ENCODE data around the gene ACIN1.

Gene ACIN1

GRCh38 chr14:23053426-23053825, 41.5 kb downstream of the ACIN1 start:
- no peak overlapping the region for H3K27ac Mint-ChIP-seq
- H3K27me3 Mint-ChIP-seq, result no peaks in the 10 kb centered on the region
- H3K4me3 Mint-ChIP-seq, result no peak overlapping the region
- H3K4me1 Mint-ChIP-seq, result peaks cover 18% of the 10 kb centered on the region
- peaks cover 2% of the 10 kb centered on the region for H3K36me3 Mint-ChIP-seq
- no peaks in the 10 kb centered on the region for H3K9me3 Mint-ChIP-seq

DNA sequence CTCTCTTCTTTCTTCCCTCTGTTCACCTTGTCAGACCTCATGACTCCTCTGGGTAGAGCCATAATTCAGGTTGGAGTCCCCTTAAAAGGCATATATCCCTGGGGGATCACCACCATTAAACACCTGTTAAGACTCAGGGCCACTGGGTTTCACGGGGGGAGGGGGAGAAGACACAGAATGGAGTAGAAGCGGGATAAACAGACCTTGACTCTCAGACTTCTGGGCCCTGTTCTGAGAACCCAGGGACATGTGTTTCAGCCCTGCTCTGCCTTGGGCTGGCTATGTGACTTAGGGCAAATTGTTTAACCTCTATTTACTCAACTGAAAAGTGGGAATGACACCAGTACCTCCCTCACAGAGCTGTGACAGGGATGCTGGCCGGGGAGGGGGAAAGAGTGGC, 42.3 kb downstream of the ACIN1 start:
- Mint-ChIP-seq H3K27ac (no peak overlapping the region), H3K36me3 (no peaks in the 10 kb centered on the region)

DNA sequence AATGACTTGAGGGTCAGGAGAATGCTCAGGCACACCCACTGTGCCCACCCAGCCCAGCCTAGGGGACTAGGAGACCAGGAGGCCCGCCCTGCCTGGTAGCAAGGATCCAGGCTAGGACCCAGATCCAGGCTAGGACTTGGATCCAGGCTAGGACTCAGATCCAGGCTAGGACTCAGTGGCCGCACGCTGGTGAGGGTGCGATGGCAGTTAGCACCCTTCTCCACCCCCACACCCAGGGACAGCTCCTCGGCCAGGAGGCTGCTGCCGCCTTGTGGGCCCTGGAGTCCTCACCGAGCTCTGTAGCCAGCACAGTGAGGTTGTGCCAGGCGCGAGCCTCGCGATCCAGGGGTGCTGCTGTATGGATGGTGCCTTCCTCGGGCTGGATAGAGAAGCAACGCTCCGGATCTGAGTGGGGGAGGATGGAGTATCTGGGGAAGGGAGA, 42.7 kb downstream of the ACIN1 start:
- H3K4me1 Mint-ChIP-seq, result peaks cover 13% of the 10 kb centered on the region
- H3K27ac Mint-ChIP-seq, result no peak overlapping the region

More for the DNA sequence above, 42.3 kb downstream of the ACIN1 start:
- Mint-ChIP-seq H3K4me3 (no peak overlapping the region), H3K9me3 (no peaks in the 10 kb centered on the region), H3K4me1 (peaks cover 13% of the 10 kb centered on the region), H3K27me3 (no peaks in the 10 kb centered on the region)

DNA sequence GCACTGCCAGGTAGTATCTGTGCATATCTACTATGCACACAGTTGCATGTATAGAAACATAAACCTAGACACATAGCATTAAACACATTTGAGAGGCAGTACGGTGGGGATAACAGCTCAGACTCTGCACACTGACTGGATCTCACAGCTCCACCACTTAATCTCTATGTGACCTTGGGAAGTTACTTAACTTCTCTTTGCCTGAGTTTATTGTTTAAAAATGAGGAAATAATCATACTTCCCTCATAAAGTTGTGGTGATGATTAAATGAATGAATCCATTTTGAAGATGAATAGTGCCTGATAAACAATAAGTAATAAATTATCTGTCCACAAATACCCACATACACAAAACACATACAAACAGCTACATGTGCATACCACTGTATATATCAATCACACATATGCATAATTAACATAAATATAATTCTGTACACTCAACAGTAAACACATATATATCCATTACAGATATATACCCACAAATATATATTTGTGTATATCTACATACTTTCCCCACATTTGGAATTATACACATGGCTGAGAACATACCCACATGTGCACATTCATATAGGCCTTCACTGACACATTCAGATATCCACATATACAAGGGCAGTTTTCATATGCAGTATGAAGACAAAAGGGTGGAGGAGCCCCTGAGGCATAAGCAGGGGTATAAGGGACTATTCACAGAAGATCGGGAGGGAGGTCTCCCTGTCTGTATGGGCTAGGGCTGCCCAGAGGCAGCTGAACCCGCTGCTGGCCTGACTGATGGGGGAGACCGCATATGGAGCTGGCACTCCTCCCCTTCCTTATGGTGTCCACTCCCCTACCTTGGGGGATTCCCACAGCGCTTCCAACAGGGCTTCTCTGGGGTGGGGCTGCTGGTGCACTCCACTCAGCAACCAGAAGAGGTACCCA, 43.5 kb downstream of the ACIN1 start:
- Mint-ChIP-seq H3K36me3 (peaks cover 2% of the 10 kb centered on the region), H3K9me3 (no peaks in the 10 kb centered on the region), H3K4me3 (no peak overlapping the region), H3K27ac (no peak overlapping the region), H3K27me3 (peaks cover 2% of the 10 kb centered on the region), H3K4me1 (peaks cover 6% of the 10 kb centered on the region)

More for the DNA sequence above, 42.7 kb downstream of the ACIN1 start:
- H3K9me3 Mint-ChIP-seq, result no peaks in the 10 kb centered on the region
- H3K27me3 Mint-ChIP-seq, result peaks cover 2% of the 10 kb centered on the region
- no peak overlapping the region for H3K4me3 Mint-ChIP-seq
- H3K36me3 Mint-ChIP-seq, result peaks cover 2% of the 10 kb centered on the region

DNA sequence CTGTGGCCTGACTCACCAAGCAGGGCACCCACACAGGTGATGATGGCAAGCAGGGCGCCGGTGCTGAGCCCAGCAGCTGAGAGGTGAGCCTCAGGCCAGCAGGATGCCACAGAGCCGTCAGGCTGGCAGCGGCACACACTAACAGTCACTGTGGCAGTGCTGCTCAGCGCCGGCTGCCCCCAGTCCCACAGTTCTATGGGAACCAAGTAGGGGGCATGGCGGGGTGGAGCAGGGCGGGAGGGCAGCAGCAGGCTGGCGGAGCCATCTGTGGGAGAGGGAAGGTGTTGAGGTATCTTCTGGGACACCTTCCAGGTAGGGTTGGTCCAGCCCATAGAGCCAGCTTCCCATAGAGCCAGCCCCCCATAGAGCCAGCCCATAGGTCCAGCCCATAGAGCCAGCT, 45.9 kb downstream of the ACIN1 start:
- Mint-ChIP-seq H3K4me1 (no peaks in the 10 kb centered on the region), H3K27ac (no peak overlapping the region), H3K36me3 (peaks cover 2% of the 10 kb centered on the region), H3K27me3 (peaks cover 2% of the 10 kb centered on the region), H3K9me3 (no peaks in the 10 kb centered on the region), H3K4me3 (no peak overlapping the region)

DNA sequence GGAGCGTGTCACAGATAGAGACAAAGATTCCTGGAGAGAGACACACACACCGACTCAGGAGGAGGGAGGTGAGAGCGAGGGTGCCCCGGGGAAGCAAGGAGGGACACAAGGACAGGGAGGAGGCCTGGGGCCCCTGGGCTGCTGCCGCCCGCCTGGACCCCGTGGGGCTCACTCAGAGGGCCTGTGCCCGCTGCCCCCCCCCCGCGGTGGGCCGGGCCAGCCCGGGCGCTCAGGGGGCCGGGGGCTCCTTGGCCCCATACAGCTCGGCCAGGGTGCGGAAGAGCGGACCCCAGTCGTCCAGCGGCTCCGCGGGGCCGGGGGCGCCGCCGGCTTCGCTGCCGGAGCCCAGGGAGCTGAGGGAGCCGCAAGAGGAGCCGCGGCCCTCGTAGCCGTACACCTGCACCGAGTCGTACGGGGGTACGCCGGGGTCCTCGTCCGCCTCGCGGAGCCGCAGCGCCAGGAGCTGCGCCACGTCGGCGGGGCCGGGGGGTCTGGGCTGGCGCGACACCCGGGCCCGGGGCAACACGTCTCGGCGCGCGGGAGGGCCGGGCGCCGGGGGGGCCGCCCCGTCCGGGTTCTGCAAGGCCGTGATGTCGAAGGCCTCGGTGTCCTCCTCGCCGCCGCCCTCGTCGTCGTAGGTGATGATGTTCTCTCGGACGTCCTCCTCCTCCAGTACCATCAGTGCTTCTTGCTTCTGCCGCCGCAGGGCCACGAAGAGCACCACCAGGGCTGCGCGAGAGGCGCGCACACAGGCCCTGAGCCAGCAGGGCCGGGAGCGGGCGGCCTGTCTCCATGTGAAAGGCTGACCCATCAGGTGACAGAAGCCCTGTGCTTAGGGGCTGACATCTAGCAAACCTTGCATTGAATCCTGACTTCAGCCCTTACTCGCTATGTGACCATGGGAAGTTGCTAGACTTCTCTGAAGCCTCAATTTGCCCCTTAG, 46.9 kb downstream of the ACIN1 start:
- no peaks in the 10 kb centered on the region for H3K4me1 Mint-ChIP-seq
- peaks cover 2% of the 10 kb centered on the region for H3K36me3 Mint-ChIP-seq
- H3K27ac Mint-ChIP-seq, result no peak overlapping the region
- H3K9me3 Mint-ChIP-seq, result no peaks in the 10 kb centered on the region
- H3K4me3 Mint-ChIP-seq, result no peak overlapping the region
- peaks cover 2% of the 10 kb centered on the region for H3K27me3 Mint-ChIP-seq

- Mint-ChIP-seq H3K4me3 (no peak overlapping the region), H3K4me1 (no peaks in the 10 kb centered on the region), H3K36me3 (peaks cover 2% of the 10 kb centered on the region), H3K27ac (peak overlapping the region; percentile 14), H3K9me3 (no peaks in the 10 kb centered on the region), H3K27me3 (peaks cover 2% of the 10 kb centered on the region)
These were observed 47.8 kb downstream of the ACIN1 start for GRCh38 chr14:23047034-23047634.

- Mint-ChIP-seq H3K27ac (no peak overlapping the region), H3K4me1 (no peaks in the 10 kb centered on the region)
These were observed 49.2 kb downstream of the ACIN1 start for GRCh38 chr14:23045419-23046357.

DNA sequence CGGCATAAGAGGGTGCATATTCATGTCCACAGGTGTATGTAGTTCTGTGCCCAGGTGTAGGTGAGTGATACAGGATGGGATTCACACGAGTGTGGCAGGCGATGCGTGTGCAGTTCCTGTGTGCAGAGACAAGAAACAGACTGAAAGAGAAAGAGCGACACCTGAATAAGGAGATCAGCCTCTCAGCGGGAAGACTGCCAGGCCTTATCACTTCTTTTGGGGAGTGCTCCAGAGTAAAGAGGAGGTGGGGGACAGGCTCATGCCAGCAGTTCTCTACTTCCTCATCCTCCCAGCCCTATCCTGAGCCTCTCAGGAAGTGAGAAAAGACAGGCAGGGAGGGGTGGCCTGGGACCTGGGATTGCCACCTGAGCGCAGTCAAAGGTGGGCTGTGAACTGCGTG, 50.1 kb downstream of the ACIN1 start:
- H3K27me3 Mint-ChIP-seq, result peaks cover 2% of the 10 kb centered on the region
- no peak overlapping the region for H3K27ac Mint-ChIP-seq
- H3K36me3 Mint-ChIP-seq, result peaks cover 2% of the 10 kb centered on the region
- H3K4me3 Mint-ChIP-seq, result no peak overlapping the region
- no peaks in the 10 kb centered on the region for H3K9me3 Mint-ChIP-seq
- H3K4me1 Mint-ChIP-seq, result no peaks in the 10 kb centered on the region

More at GRCh38 chr14:23045419-23046357, 49.2 kb downstream of the ACIN1 start:
- H3K36me3 Mint-ChIP-seq, result peaks cover 2% of the 10 kb centered on the region
- no peak overlapping the region for H3K4me3 Mint-ChIP-seq
- H3K9me3 Mint-ChIP-seq, result no peaks in the 10 kb centered on the region
- peaks cover 2% of the 10 kb centered on the region for H3K27me3 Mint-ChIP-seq

DNA sequence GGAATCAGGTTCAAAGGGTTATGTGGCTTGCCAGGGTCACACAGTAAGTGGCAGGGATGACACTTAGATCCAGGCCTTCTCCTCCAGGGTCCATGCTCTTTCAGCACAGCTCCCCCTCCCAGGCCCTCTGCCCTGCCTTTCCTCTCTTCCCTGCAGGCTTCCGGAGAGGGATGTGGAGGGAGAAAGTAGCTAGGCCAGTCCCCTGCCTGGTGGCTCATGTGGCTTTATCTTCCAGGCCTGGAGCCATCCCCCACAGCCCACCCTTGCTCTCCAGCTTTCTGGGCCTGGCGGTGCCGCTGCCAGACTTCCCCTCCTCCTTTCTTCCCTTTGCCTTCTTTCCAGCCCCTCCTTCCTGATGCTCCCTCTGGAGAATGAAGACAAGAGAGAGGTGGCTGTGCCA, 51.2 kb downstream of the ACIN1 start:
- peaks cover 2% of the 10 kb centered on the region for H3K36me3 Mint-ChIP-seq
- no peak overlapping the region for H3K27ac Mint-ChIP-seq
- H3K4me1 Mint-ChIP-seq, result no peaks in the 10 kb centered on the region
- H3K27me3 Mint-ChIP-seq, result peaks cover 2% of the 10 kb centered on the region
- H3K9me3 Mint-ChIP-seq, result no peaks in the 10 kb centered on the region
- no peak overlapping the region for H3K4me3 Mint-ChIP-seq

GRCh38 chr14:23043145-23043544, 51.8 kb downstream of the ACIN1 start:
- H3K9me3 Mint-ChIP-seq, result no peaks in the 10 kb centered on the region
- peaks cover 2% of the 10 kb centered on the region for H3K36me3 Mint-ChIP-seq
- H3K27me3 Mint-ChIP-seq, result peaks cover 2% of the 10 kb centered on the region
- H3K4me3 Mint-ChIP-seq, result no peak overlapping the region
- no peaks in the 10 kb centered on the region for H3K4me1 Mint-ChIP-seq
- no peak overlapping the region for H3K27ac Mint-ChIP-seq

DNA sequence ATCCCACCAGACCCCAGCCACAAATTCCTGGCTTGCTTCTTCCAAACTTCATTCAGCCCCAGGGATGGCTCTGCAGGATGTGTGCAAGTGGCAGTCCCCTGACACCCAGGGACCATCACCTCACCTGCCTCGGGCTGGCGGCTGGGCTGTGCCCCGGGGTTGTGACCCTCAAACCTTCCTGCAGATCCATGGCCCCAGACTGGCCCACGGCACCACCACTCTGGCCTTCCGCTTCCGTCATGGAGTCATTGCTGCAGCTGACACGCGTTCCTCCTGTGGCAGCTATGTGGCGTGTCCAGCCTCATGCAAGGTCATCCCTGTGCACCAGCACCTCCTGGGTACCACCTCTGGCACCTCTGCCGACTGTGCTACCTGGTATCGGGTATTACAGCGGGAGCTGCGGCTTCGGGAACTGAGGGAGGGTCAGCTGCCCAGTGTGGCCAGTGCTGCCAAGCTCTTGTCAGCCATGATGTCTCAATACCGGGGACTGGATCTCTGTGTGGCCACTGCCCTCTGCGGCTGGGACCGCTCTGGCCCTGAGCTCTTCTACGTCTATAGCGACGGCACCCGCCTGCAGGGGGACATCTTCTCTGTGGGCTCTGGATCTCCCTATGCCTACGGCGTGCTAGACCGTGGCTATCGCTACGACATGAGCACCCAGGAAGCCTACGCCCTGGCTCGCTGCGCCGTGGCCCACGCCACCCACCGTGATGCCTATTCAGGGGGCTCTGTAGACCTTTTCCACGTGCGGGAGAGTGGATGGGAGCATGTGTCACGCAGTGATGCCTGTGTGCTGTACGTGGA, 52.6 kb downstream of the ACIN1 start, which contains the start of gene PSMB11:
Gene PSMB11, plus strand, starts transcription at position 51 of the 804 bp plus-strand sequence. Its CDS starts 14 bp downstream, at position 65.
- no peaks in the 10 kb centered on the region for H3K36me3 Mint-ChIP-seq
- H3K4me1 Mint-ChIP-seq, result no peaks in the 10 kb centered on the region
- H3K4me3 Mint-ChIP-seq, result no peak within 1 kb of the TSS
- peak within 1 kb of the TSS; percentile 62 for H3K27ac Mint-ChIP-seq
- no peaks in the 10 kb centered on the region for H3K27me3 Mint-ChIP-seq
- H3K9me3 Mint-ChIP-seq, result no peaks in the 10 kb centered on the region

- Mint-ChIP-seq H3K27me3 (no peaks in the 10 kb centered on the region), H3K36me3 (no peaks in the 10 kb centered on the region), H3K27ac (no peak overlapping the region), H3K4me1 (no peaks in the 10 kb centered on the region), H3K9me3 (no peaks in the 10 kb centered on the region), H3K4me3 (no peak overlapping the region)
These were observed 53.2 kb downstream of the ACIN1 start for GRCh38 chr14:23041729-23042128.

DNA sequence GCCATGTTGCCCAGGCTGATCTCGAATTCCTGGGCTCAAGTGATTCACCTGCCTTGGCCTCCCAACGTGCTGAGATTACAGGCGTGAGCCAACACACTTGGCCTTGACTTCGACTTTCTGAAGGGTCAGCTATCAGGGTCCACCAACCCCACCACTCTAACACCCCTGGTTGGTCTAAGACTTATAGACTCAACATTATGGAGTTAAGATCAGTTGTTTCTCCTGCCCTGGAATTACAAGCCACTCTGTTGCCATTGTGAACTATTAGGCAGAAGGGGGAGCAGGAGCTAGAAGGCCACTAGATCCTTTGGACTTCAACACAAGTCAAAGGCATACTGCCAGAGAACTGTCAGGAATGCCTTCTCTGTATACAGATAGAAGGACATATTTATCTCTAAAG, 54.8 kb downstream of the ACIN1 start:
- Mint-ChIP-seq H3K27ac (no peak overlapping the region), H3K4me1 (peaks cover 8% of the 10 kb centered on the region), H3K36me3 (no peaks in the 10 kb centered on the region), H3K27me3 (no peaks in the 10 kb centered on the region), H3K9me3 (peaks cover 5% of the 10 kb centered on the region), H3K4me3 (no peak overlapping the region)
